SW480 (cell line): Measurements from ENCODE around the gene CCL21.

Experiments used
- DNase-seq: peaks from one replicate; pipeline ENCODE4 v3.0.0-alpha.2; 2016; ENCODE audit warnings: low spot score

The CCL21 gene

GRCh38 chr9:34669809-34670562 is 40.0 kb downstream of the CCL21 start:
- DNase-seq, result no peak

- peak; percentile 87 for DNase-seq
Observed at GRCh38 chr9:34665381-34666250, 44.3 kb downstream of the CCL21 start.

GRCh38 chr9:34665067-34665380 is 44.9 kb downstream of the CCL21 start:
- no peak for DNase-seq

- peak; percentile 62 for DNase-seq
Observed at GRCh38 chr9:34664281-34665066, 45.5 kb downstream of the CCL21 start.

- DNase-seq, result no peak
Observed at GRCh38 chr9:34663303-34663605, 46.7 kb downstream of the CCL21 start.

GRCh38 chr9:34662526-34663302 is 47.2 kb downstream of the CCL21 start, which contains the start of gene CCL27:
TSS of gene CCL27 (minus strand) at chr9:34662657. CDS start at chr9:34662633, 24 bp downstream.
- no peak for DNase-seq

GRCh38 chr9:34659592-34660253 is 50.2 kb downstream of the CCL21 start:
- peak; percentile 48 for DNase-seq
